SK-N-SH (cell line): ENCODE data around the gene AGAP1.

Source experiments
- EZH2phosphoT487 ChIP-seq: fragments of 200-600 bp; sonication (generic); IDR thresholded peaks from 2 replicates; pipeline ENCODE4 v1.6.1; 2017; ENCODE audit warnings: low read depth, mixed run types, mild to moderate bottlenecking, antibody characterized with exemption, moderate library complexity, borderline replicate concordance
- GATA2 ChIP-seq: sonication (generic); formaldehyde crosslinking; IDR thresholded peaks from 2 replicates; pipeline ENCODE4 v1.5.0; 2020; ENCODE audit warnings: mild to moderate bottlenecking, missing genetic modification reagents
- POLR2AphosphoS5 ChIP-seq: IDR thresholded peaks from 2 replicates; pipeline ENCODE4 v1.6.1; 2012; ENCODE audit warnings: low read depth, low read length
- TF ChIP-seq, protein P1 (sequence below): fragments of 200-600 bp; sonication (generic); IDR thresholded peaks from 2 replicates; pipeline ENCODE4 v1.6.1; 2017; ENCODE audit warnings: antibody characterized with exemption, mild to moderate bottlenecking, moderate library complexity
- TF ChIP-seq, protein P2 (sequence below): IDR thresholded peaks from 2 replicates; pipeline ENCODE4 v1.4.0; 2012; ENCODE audit warnings: low read depth

DNA sequence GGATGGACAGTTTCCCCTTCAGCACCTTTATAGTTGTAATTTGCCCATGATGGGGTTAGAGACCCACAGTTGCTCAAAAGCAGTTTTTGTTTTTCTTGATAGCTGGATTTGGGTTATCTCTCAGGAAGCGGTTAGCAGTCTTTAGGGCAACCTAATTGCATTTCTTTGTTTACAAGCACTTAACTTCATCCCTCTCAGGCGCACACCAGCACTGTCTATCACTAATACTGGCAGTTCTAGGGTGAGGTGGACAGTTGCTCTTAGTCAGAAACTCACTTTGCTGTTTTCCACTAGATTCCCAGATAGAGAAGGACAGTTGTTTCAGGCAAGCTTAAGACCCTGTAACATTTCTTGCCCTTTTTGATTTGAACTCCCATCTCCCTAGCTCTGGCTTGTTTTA is 146.0 kb downstream of the AGAP1 start:
- TF ChIP-seq POLR2AphosphoS5: no peak
- TF ChIP-seq, protein P1, sequence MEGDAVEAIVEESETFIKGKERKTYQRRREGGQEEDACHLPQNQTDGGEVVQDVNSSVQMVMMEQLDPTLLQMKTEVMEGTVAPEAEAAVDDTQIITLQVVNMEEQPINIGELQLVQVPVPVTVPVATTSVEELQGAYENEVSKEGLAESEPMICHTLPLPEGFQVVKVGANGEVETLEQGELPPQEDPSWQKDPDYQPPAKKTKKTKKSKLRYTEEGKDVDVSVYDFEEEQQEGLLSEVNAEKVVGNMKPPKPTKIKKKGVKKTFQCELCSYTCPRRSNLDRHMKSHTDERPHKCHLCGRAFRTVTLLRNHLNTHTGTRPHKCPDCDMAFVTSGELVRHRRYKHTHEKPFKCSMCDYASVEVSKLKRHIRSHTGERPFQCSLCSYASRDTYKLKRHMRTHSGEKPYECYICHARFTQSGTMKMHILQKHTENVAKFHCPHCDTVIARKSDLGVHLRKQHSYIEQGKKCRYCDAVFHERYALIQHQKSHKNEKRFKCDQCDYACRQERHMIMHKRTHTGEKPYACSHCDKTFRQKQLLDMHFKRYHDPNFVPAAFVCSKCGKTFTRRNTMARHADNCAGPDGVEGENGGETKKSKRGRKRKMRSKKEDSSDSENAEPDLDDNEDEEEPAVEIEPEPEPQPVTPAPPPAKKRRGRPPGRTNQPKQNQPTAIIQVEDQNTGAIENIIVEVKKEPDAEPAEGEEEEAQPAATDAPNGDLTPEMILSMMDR: no peak
- TF ChIP-seq EZH2phosphoT487: no peak
- TF ChIP-seq, protein P2, sequence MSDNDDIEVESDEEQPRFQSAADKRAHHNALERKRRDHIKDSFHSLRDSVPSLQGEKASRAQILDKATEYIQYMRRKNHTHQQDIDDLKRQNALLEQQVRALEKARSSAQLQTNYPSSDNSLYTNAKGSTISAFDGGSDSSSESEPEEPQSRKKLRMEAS: no peak
- peak; percentile 65 for TF ChIP-seq GATA2 (CRISPR knock-in tag)
